ES-I3 (cell line): ENCODE data around the gene MFSD12.

Experiments
- H3K36me3 ChIP-seq: 2 replicates; pipeline ENCODE4 v1.6.1; 2013; ENCODE audit warnings: mild to moderate bottlenecking, low read length, control low read depth, moderate library complexity; ENCODE audit not compliant: insufficient read depth
- H3K4me1 ChIP-seq: 2 replicates; pipeline ENCODE4 v1.6.1; 2013; ENCODE audit warnings: mild to moderate bottlenecking, control low read depth, low read length; ENCODE audit not compliant: insufficient read depth
- H3K9ac ChIP-seq: 2 replicates; pipeline ENCODE4 v1.6.1; 2013; ENCODE audit warnings: low read depth, mild to moderate bottlenecking, low read length, moderate library complexity
- H3K9me3 ChIP-seq: 2 replicates; pipeline ENCODE4 v1.6.1; 2013; ENCODE audit warnings: mild to moderate bottlenecking, low read length, moderate library complexity; ENCODE audit not compliant: control insufficient read depth, insufficient read depth

Gene MFSD12

GRCh38 chr19:3555653-3556422, 1.5 kb downstream of the MFSD12 start:
- Histone ChIP-seq H3K36me3 (no peaks in the 10 kb centered on the region), H3K9ac (no peak overlapping the region; the same call in 1 of the 2 replicates), H3K4me1 (peaks cover 3% of the 10 kb centered on the region; the same call in 1 of the 2 replicates), H3K9me3 (no peaks in the 10 kb centered on the region)

GRCh38 chr19:3554254-3555083, 2.9 kb downstream of the MFSD12 start:
- Histone ChIP-seq H3K4me1 (peaks cover 3% of the 10 kb centered on the region; the same call in 1 of the 2 replicates), H3K36me3 (no peaks in the 10 kb centered on the region), H3K9ac (no peak overlapping the region), H3K9me3 (no peaks in the 10 kb centered on the region)

- Histone ChIP-seq H3K4me1 (peaks cover 3% of the 10 kb centered on the region; the same call in 1 of the 2 replicates), H3K36me3 (no peaks in the 10 kb centered on the region), H3K9ac (no peak overlapping the region), H3K9me3 (no peaks in the 10 kb centered on the region)
Observed at GRCh38 chr19:3551792-3552095, 5.6 kb downstream of the MFSD12 start.

GRCh38 chr19:3550947-3551791, 6.2 kb downstream of the MFSD12 start:
- H3K36me3 ChIP-seq: no peaks in the 10 kb centered on the region
- no peak overlapping the region for H3K9ac ChIP-seq
- peaks cover 3% of the 10 kb centered on the region; the same call in 1 of the 2 replicates for H3K4me1 ChIP-seq
- H3K9me3 ChIP-seq: no peaks in the 10 kb centered on the region

DNA sequence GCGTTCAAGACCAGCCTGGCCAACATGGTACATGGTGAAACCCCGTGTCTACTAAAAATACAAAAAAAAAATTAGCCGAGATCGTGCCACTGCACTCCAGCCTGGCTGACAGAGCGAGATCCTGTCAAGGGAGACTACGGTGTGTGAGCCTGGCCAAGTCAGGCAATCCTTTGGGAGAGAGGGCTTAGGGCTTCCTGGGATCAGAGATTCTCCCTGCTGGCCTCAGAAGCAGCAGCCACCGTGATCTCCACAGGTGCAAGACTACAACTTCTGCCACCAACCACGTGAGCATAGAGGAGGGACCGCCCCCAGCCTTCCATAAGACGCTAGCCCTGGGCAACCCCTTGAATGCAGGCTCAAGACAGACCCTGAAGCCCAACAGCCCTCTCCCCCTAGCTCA, 7.6 kb downstream of the MFSD12 start:
- Histone ChIP-seq H3K4me1 (peaks cover 3% of the 10 kb centered on the region; the same call in 1 of the 2 replicates), H3K9me3 (no peaks in the 10 kb centered on the region), H3K36me3 (no peaks in the 10 kb centered on the region), H3K9ac (no peak overlapping the region)

DNA sequence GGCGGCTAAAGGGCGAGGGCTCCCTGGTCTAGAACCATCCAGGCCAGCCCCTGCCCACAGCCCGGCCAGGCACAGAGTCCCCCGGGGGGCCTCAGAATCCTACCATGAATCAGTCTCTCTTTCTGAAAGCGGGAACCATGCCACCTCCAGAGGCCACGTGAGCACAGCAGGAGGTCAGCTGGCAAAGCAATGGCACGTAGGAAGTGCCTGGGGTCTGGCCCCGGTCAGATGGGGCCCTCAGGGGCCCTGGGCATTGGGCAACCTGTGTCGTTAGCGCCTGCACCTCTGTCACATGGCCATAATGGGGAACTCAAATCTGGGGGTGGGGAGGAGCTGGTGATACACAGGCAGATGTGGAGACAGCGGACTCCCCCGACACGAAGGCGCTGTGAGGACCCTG, 8.8 kb downstream of the MFSD12 start:
- no peak overlapping the region for H3K9ac ChIP-seq
- H3K9me3 ChIP-seq: no peaks in the 10 kb centered on the region
- peaks cover 3% of the 10 kb centered on the region; the same call in 1 of the 2 replicates for H3K4me1 ChIP-seq
- H3K36me3 ChIP-seq: no peaks in the 10 kb centered on the region

DNA sequence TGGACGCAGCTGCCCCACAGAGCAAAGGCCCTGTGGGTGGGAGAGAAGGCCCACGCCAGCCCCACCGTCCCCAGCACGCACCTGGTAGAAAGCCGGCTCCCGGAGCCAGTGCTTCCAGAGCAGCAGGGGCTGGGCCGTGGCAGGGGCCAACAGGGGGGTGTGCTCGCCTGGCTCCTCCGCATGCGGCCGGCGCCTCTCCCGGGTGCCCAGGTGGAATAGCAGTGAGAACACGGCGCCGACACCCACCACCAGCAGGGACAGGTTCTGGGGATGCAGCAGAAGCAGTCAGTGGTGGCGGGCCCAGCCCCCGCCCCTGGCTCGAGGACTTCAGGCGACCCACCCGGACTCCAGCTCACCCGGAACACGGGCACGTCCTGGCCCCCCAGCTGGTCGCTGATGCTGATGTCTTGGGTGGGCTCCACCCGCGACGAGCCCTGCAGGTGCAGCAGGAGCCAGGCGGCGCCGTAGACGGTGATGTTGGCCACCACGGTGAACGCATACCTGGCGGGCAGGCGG, 9.6 kb downstream of the MFSD12 start:
- no peak overlapping the region for H3K9ac ChIP-seq
- H3K9me3 ChIP-seq: no peaks in the 10 kb centered on the region
- no peaks in the 10 kb centered on the region; the same call in 1 of the 2 replicates for H3K4me1 ChIP-seq
- no peaks in the 10 kb centered on the region for H3K36me3 ChIP-seq

GRCh38 chr19:3547301-3547731, 10.1 kb downstream of the MFSD12 start:
- no peaks in the 10 kb centered on the region for H3K9me3 ChIP-seq
- no peaks in the 10 kb centered on the region for H3K36me3 ChIP-seq
- H3K4me1 ChIP-seq: no peaks in the 10 kb centered on the region
- H3K9ac ChIP-seq: no peak overlapping the region

DNA sequence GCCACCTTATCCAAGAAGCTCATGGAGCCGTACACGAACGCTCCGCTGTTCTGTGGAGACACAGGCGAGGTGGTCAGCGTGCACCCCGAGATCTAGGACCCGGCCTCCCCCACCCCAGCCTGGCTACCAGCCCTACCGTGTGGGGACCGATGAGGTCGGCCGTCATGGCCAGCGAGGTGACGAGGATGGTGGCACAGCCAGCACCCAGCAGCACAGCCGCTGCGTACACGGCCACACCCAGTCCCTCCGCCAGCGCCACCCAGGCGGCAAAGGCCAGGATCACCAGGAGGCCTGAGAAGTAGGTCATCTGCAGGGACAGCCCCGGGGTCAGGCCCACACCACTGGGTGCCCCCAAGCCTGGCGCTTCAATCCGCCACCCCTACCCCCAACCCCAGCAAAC, 11.3 kb downstream of the MFSD12 start:
- H3K9ac ChIP-seq: no peak overlapping the region
- no peaks in the 10 kb centered on the region for H3K36me3 ChIP-seq
- no peaks in the 10 kb centered on the region for H3K9me3 ChIP-seq
- H3K4me1 ChIP-seq: no peaks in the 10 kb centered on the region

- H3K4me1 ChIP-seq: no peaks in the 10 kb centered on the region
- H3K9me3 ChIP-seq: no peaks in the 10 kb centered on the region
- no peaks in the 10 kb centered on the region for H3K36me3 ChIP-seq
- H3K9ac ChIP-seq: no peak overlapping the region
Observed at GRCh38 chr19:3545669-3546034, 11.7 kb downstream of the MFSD12 start.

- H3K36me3 ChIP-seq: no peaks in the 10 kb centered on the region
- no peak overlapping the region for H3K9ac ChIP-seq
- no peaks in the 10 kb centered on the region for H3K4me1 ChIP-seq
- H3K9me3 ChIP-seq: no peaks in the 10 kb centered on the region
Observed at GRCh38 chr19:3544742-3545668, 12.4 kb downstream of the MFSD12 start.

- Histone ChIP-seq H3K9ac (no peak overlapping the region), H3K36me3 (no peaks in the 10 kb centered on the region), H3K4me1 (no peaks in the 10 kb centered on the region)
Observed at GRCh38 chr19:3544058-3544376, 13.4 kb downstream of the MFSD12 start.

DNA sequence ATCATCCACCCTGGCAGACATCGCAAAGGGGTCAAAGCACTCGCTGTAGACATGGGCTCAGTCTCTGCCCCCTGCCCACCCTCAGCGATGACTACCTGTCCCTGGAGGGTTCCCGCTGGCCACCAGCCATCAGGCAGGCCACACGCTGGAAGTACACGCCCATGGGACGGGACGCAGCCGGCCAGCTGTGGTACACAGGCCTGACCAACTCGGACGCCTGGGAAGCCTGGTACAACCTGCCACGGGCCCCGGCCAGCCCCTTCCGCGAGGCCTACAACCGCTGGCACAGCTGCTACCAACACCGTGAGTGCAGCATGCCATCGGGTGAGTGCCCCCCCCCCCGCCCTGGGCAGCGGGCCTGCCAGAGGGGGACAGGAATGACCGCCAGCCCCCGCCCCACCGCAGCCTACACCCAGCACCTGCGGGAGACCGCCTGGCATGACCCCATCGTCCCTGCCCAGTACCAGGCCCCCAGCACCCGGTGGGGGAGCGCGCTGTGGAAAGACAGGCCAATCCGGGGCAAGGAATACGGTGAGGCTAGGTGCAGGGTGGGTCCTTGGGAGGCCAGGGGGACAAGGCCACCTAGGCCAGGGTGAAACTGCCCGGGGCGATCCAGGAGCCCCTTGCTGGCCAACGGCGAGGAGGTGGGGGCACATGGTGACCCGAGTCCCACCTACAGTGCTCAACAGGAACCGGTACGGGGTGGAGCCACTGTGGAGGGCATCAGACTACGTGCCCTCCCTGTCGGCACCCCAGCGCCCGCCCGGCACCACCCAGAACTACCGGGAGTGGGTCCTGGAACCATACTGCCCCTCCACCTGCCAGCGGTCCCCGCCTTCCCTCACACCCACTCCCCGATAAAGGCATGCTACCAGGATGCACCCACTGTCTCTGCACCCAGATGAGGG, 14.0 kb downstream of the MFSD12 start:
- H3K9me3 ChIP-seq: no peaks in the 10 kb centered on the region
- H3K4me1 ChIP-seq: peaks cover 4% of the 10 kb centered on the region; the same call in 1 of the 2 replicates
- H3K36me3 ChIP-seq: no peaks in the 10 kb centered on the region
- no peak overlapping the region for H3K9ac ChIP-seq

More at GRCh38 chr19:3544058-3544376, 13.4 kb downstream of the MFSD12 start:
- H3K9me3 ChIP-seq: no peaks in the 10 kb centered on the region
